ENCODE data around the gene GTPBP8. TPM values are rescaled to one million over a fixed set of nuclear protein-coding genes. Genes with fewer than 3 reads are reported as not detected.

Gene GTPBP8
- total and polyA plus RNA-seq, 2 of the 8 experiments (the other 6 are each of a cell fraction or from before 2014, with no cell fraction given), result 25.8 to 27.6 TPM

DNA sequence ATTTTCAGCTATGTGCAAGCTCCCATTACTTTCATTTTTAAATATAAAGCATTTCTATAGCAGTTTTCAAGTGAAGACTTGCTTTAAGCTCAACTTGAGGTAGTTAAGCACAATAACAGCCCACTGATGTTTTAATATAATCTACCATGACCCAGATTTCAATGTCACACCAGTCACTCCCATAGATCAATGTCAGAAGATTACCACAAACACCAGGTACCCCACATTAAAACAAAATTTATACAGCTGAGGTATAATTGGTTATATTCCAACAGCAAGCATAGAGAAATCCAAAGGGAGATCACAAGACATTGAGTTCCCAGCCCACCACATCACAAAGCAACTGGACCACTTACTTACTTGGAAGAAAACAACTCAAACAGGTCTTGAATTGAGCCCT, 22.8 kb downstream of the GTPBP8 start (continued):
- TF ChIP-seq, protein P1, sequence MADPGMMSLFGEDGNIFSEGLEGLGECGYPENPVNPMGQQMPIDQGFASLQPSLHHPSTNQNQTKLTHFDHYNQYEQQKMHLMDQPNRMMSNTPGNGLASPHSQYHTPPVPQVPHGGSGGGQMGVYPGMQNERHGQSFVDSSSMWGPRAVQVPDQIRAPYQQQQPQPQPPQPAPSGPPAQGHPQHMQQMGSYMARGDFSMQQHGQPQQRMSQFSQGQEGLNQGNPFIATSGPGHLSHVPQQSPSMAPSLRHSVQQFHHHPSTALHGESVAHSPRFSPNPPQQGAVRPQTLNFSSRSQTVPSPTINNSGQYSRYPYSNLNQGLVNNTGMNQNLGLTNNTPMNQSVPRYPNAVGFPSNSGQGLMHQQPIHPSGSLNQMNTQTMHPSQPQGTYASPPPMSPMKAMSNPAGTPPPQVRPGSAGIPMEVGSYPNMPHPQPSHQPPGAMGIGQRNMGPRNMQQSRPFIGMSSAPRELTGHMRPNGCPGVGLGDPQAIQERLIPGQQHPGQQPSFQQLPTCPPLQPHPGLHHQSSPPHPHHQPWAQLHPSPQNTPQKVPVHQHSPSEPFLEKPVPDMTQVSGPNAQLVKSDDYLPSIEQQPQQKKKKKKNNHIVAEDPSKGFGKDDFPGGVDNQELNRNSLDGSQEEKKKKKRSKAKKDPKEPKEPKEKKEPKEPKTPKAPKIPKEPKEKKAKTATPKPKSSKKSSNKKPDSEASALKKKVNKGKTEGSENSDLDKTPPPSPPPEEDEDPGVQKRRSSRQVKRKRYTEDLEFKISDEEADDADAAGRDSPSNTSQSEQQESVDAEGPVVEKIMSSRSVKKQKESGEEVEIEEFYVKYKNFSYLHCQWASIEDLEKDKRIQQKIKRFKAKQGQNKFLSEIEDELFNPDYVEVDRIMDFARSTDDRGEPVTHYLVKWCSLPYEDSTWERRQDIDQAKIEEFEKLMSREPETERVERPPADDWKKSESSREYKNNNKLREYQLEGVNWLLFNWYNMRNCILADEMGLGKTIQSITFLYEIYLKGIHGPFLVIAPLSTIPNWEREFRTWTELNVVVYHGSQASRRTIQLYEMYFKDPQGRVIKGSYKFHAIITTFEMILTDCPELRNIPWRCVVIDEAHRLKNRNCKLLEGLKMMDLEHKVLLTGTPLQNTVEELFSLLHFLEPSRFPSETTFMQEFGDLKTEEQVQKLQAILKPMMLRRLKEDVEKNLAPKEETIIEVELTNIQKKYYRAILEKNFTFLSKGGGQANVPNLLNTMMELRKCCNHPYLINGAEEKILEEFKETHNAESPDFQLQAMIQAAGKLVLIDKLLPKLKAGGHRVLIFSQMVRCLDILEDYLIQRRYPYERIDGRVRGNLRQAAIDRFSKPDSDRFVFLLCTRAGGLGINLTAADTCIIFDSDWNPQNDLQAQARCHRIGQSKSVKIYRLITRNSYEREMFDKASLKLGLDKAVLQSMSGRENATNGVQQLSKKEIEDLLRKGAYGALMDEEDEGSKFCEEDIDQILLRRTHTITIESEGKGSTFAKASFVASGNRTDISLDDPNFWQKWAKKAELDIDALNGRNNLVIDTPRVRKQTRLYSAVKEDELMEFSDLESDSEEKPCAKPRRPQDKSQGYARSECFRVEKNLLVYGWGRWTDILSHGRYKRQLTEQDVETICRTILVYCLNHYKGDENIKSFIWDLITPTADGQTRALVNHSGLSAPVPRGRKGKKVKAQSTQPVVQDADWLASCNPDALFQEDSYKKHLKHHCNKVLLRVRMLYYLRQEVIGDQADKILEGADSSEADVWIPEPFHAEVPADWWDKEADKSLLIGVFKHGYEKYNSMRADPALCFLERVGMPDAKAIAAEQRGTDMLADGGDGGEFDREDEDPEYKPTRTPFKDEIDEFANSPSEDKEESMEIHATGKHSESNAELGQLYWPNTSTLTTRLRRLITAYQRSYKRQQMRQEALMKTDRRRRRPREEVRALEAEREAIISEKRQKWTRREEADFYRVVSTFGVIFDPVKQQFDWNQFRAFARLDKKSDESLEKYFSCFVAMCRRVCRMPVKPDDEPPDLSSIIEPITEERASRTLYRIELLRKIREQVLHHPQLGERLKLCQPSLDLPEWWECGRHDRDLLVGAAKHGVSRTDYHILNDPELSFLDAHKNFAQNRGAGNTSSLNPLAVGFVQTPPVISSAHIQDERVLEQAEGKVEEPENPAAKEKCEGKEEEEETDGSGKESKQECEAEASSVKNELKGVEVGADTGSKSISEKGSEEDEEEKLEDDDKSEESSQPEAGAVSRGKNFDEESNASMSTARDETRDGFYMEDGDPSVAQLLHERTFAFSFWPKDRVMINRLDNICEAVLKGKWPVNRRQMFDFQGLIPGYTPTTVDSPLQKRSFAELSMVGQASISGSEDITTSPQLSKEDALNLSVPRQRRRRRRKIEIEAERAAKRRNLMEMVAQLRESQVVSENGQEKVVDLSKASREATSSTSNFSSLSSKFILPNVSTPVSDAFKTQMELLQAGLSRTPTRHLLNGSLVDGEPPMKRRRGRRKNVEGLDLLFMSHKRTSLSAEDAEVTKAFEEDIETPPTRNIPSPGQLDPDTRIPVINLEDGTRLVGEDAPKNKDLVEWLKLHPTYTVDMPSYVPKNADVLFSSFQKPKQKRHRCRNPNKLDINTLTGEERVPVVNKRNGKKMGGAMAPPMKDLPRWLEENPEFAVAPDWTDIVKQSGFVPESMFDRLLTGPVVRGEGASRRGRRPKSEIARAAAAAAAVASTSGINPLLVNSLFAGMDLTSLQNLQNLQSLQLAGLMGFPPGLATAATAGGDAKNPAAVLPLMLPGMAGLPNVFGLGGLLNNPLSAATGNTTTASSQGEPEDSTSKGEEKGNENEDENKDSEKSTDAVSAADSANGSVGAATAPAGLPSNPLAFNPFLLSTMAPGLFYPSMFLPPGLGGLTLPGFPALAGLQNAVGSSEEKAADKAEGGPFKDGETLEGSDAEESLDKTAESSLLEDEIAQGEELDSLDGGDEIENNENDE (IDR thresholded peaks at IDR 0.05; ENCODE audit: insufficient replicate concordance, low read length), result no peak
- no peak for TF ChIP-seq ZNF274 (IDR thresholded peaks at IDR 0.05; ENCODE audit: borderline replicate concordance, extremely low read depth, low read length)
- no peak for TF ChIP-seq POLR2AphosphoS5 (IDR thresholded peaks at IDR 0.05; ENCODE audit: low read depth, low read length)
- TF ChIP-seq, protein P2, sequence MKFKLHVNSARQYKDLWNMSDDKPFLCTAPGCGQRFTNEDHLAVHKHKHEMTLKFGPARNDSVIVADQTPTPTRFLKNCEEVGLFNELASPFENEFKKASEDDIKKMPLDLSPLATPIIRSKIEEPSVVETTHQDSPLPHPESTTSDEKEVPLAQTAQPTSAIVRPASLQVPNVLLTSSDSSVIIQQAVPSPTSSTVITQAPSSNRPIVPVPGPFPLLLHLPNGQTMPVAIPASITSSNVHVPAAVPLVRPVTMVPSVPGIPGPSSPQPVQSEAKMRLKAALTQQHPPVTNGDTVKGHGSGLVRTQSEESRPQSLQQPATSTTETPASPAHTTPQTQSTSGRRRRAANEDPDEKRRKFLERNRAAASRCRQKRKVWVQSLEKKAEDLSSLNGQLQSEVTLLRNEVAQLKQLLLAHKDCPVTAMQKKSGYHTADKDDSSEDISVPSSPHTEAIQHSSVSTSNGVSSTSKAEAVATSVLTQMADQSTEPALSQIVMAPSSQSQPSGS (IDR thresholded peaks at IDR 0.05; ENCODE audit: low read length), result no peak
- TF ChIP-seq PHF8 (conservative IDR thresholded peaks at IDR 0.05; ENCODE audit: low read depth, low read length), result no peak
- TF ChIP-seq BACH1 (IDR thresholded peaks at IDR 0.05; ENCODE audit: low read length), result no peak
- no peak for TF ChIP-seq RFX5 (IDR thresholded peaks at IDR 0.05; ENCODE audit: borderline replicate concordance, low read depth, low read length)
- no peak for TF ChIP-seq KDM5A (IDR thresholded peaks at IDR 0.05; ENCODE audit: low read length)
- no peak for TF ChIP-seq GTF2F1 (IDR thresholded peaks at IDR 0.05; ENCODE audit: borderline replicate concordance, low read depth, low read length)
- no peak for TF ChIP-seq CTBP2 (IDR thresholded peaks at IDR 0.05; ENCODE audit: borderline replicate concordance, insufficient read depth, insufficient read length, low read length)
